Measurements from ENCODE around the gene DDAH2. TPM values are rescaled to one million over a fixed set of nuclear protein-coding genes. Genes with fewer than 3 reads are reported as not detected.

Gene DDAH2
- total RNA-seq, 6 experiments from 2014 or later = 16.3 to 27.5 (median 19.1) TPM

DNA sequence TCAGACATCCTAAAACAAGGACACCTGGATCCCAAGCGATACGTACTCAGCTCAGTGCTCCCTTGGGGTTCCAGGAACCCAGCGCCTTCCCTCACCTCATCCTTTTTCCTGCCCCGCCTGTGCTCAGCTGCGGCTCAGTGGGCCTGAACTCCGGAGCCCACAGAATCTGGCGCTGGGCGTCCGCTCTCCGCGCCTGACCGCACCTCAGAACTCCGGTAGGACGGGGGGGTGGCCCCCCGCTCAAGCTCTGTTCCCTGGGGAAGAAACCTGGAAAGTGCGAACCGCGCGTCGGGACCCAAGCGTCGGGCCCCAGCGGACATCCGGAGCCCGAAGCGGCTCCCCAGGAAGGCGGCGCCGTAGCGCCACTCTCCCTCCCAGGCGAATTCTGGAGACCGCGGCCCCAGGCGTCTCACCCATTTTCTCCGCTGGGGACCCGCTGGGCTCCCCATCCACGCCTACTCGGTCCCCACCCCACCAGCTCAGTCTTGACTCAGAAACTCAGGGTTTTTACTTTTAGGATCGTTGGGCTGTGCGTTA, 47.9 kb downstream of the DDAH2 start:
- Histone ChIP-seq H3K4me3 (peak overlapping the region; percentile 41 to 56 (median 53)), H3K36me3 (no peaks in the 10 kb centered on the region), H3K9me3 (no peaks in the 10 kb centered on the region), H3K4me1 (peaks cover 0 to 16% (median 0%) of the 10 kb centered on the region in 4 donors), H3K27ac (peak overlapping the region; percentile 26 to 64 (median 44)), H3K27me3 (no peaks in the 10 kb centered on the region)
- intact Hi-C loops (cut with DNase I) = loop anchor here (10.0 kb wide), 1 partner anchor 84 kb away; the partner anchor contains the start of gene SAPCD1 (in 2 of the 2)
- peak; percentile 51 to 61 (median 56) for ATAC-seq
- no peak for TF ChIP-seq POLR2A (IDR thresholded peaks at IDR 0.05)
- TF ChIP-seq, protein P1, sequence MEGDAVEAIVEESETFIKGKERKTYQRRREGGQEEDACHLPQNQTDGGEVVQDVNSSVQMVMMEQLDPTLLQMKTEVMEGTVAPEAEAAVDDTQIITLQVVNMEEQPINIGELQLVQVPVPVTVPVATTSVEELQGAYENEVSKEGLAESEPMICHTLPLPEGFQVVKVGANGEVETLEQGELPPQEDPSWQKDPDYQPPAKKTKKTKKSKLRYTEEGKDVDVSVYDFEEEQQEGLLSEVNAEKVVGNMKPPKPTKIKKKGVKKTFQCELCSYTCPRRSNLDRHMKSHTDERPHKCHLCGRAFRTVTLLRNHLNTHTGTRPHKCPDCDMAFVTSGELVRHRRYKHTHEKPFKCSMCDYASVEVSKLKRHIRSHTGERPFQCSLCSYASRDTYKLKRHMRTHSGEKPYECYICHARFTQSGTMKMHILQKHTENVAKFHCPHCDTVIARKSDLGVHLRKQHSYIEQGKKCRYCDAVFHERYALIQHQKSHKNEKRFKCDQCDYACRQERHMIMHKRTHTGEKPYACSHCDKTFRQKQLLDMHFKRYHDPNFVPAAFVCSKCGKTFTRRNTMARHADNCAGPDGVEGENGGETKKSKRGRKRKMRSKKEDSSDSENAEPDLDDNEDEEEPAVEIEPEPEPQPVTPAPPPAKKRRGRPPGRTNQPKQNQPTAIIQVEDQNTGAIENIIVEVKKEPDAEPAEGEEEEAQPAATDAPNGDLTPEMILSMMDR (IDR thresholded peaks at IDR 0.05) = peak in 1 of 4 donors; percentile 14
- DNase-seq = peak in 2 of 3 donors; percentile 57 to 66
- WGBS (ENCODE audit: insufficient coverage, low coverage, low lambda C conversion rate, missing lambda C conversion rate) = 7% methylated on average over 12 of the region's 40 CpGs

GRCh38 chr6:31680226-31681134, 48.6 kb downstream of the DDAH2 start, which contains the start of gene LY6G5C:
Gene LY6G5C, minus strand, starts transcription at chr6:31681067. Its CDS starts 694 bp downstream, at chr6:31680373.
- Histone ChIP-seq H3K27ac (peak within 1 kb of the TSS; percentile 26 to 64 (median 44)), H3K9me3 (no peaks in the 10 kb centered on the region), H3K4me3 (peak within 1 kb of the TSS; percentile 41 to 56 (median 53)), H3K4me1 (peaks cover 0 to 16% (median 0%) of the 10 kb centered on the region in 4 donors), H3K36me3 (no peaks in the 10 kb centered on the region), H3K27me3 (no peaks in the 10 kb centered on the region)
- TF ChIP-seq, protein P1 (IDR thresholded peaks at IDR 0.05) = peak; percentile 67 to 75 (median 72)
- no peak for TF ChIP-seq POLR2A (IDR thresholded peaks at IDR 0.05)
- DNase-seq (peak; percentile 80 to 84 (median 82)), ATAC-seq (peak; percentile 84 to 91 (median 86))
- intact Hi-C loops (cut with DNase I) = loop anchor here (10.0 kb wide), 1 partner anchor 84 kb away; the partner anchor contains the start of gene SAPCD1 (in 2 of the 2)
- WGBS (ENCODE audit: insufficient coverage, low coverage, low lambda C conversion rate, missing lambda C conversion rate) = 14% methylated on average over 17 of the region's 17 CpGs

GRCh38 chr6:31677955-31678354, 51.1 kb downstream of the DDAH2 start:
- WGBS (ENCODE audit: insufficient coverage, low coverage, low lambda C conversion rate, missing lambda C conversion rate) = 64% methylated on average over 7 of the region's 8 CpGs

More at GRCh38 chr6:31677955-31678354, 51.1 kb downstream of the DDAH2 start:
- intact Hi-C loops (cut with DNase I) = loop anchor here in 1 of 2 donors (10.0 kb wide), 1 partner anchor 197 kb away; the partner anchor contains the start of gene SLC44A4
- H3K27ac ChIP-seq = no peak overlapping the region
- no peaks in the 10 kb centered on the region for H3K9me3 ChIP-seq
- H3K4me3 ChIP-seq = no peak overlapping the region
- DNase-seq = no peak
- peaks cover 0 to 1% (median 0%) of the 10 kb centered on the region in 4 donors for H3K36me3 ChIP-seq
- H3K4me1 ChIP-seq = peaks cover 0 to 16% (median 0%) of the 10 kb centered on the region in 4 donors
- no peak for ATAC-seq
- TF ChIP-seq POLR2A (IDR thresholded peaks at IDR 0.05) = no peak
- TF ChIP-seq, protein P1 (IDR thresholded peaks at IDR 0.05) = no peak
- no peaks in the 10 kb centered on the region for H3K27me3 ChIP-seq

Small RNA genes within 50 kb of the gene (microRNA-seq; reads per million reads assigned to microRNA genes)
- gene MIR4646 = 0.64 to 1.4 reads per million in 2 donors

Small RNA genes within 50 kb of the gene (small RNA-seq; reads per million reads assigned to genes)
- gene LY6G6D = 0 reads per million in 2 experiments
- 0 reads per million in 2 experiments for gene MIR4646
- 0 reads per million in 2 experiments for gene MSH5-SAPCD1
- 0 reads per million in 2 experiments for gene RF00019
- gene RNU6-850P = 0 reads per million in 2 experiments
- 0 reads per million in 2 experiments for gene SAPCD1

Other genes starting within 250 kb of the DDAH2 start
- gene MICB, start 231.2 kb downstream of the DDAH2 start, total RNA-seq = 1 to 10 TPM in 4 of 6 experiments, under 1 TPM in 2; 0.48 to 2.0 (median 1.2) TPM
- not detected for gene MCCD1, start 200.3 kb downstream of the DDAH2 start, total RNA-seq
- gene DDX39B, start 187.3 kb downstream of the DDAH2 start, total RNA-seq = 100 to 1,000 TPM in 3 of 6 experiments, 10 to 100 TPM in 3; 85.2 to 145 (median 102) TPM
- gene ATP6V1G2, start 182.7 kb downstream of the DDAH2 start, total RNA-seq = under 1 TPM in 3 of 6 experiments, not detected in 3; 0.29 to 0.43 (median 0.42) TPM
- gene NFKBIL1, start 181.7 kb downstream of the DDAH2 start, total RNA-seq = 10 to 100 TPM in 1 of 6 experiments, 1 to 10 TPM in 5; 7.5 to 10.2 (median 8.3) TPM
- gene LTA, start 157.0 kb downstream of the DDAH2 start, total RNA-seq = under 1 TPM in 1 of 6 experiments, not detected in 5; 0.20 TPM
- gene TNF, start 153.7 kb downstream of the DDAH2 start, total RNA-seq = 1 to 10 TPM in 1 of 6 experiments, under 1 TPM in 1, not detected in 4; 0.15 to 1.0 TPM
- 1 to 10 TPM in 2 of 6 experiments, under 1 TPM in 4; 0.28 to 2.2 (median 0.62) TPM for gene LTB, start 146.9 kb downstream of the DDAH2 start, total RNA-seq
- gene LST1, start 143.0 kb downstream of the DDAH2 start, total RNA-seq = 10 to 100 TPM in 1 of 6 experiments, 1 to 10 TPM in 5; 1.5 to 21.5 (median 6.7) TPM
- gene NCR3, start 136.3 kb downstream of the DDAH2 start, total RNA-seq = under 1 TPM in 3 of 6 experiments, not detected in 3; 0.20 to 0.55 (median 0.46) TPM
- gene AIF1, start 114.1 kb downstream of the DDAH2 start, total RNA-seq = 10 to 100 TPM in 4 of 6 experiments, 1 to 10 TPM in 2; 6.7 to 28.5 (median 13.0) TPM
- 10 to 100 TPM; 34.7 to 59.6 (median 39.4) TPM for gene PRRC2A, start 108.6 kb downstream of the DDAH2 start, total RNA-seq
- 100 to 1,000 TPM; 114 to 196 (median 142) TPM for gene BAG6, start 76.6 kb downstream of the DDAH2 start, total RNA-seq
- 100 to 1,000 TPM; 100 to 182 (median 116) TPM for gene APOM, start 73.4 kb downstream of the DDAH2 start, total RNA-seq
- gene C6orf47, start 68.5 kb downstream of the DDAH2 start, total RNA-seq = 1 to 10 TPM; 6.6 to 8.7 (median 7.6) TPM
- gene GPANK1, start 64.3 kb downstream of the DDAH2 start, total RNA-seq = 10 to 100 TPM in 1 of 6 experiments, 1 to 10 TPM in 5; 6.4 to 10.0 (median 8.0) TPM
- 100 to 1,000 TPM in 2 of 6 experiments, 10 to 100 TPM in 4; 52.5 to 171 (median 64.5) TPM for gene CSNK2B, start 63.2 kb downstream of the DDAH2 start, total RNA-seq
- gene LY6G5B, start 59.3 kb downstream of the DDAH2 start, total RNA-seq = 1 to 10 TPM in 5 of 6 experiments, under 1 TPM in 1; 0.98 to 5.7 (median 2.6) TPM
- gene LY6G5C, start 48.2 kb downstream of the DDAH2 start, total RNA-seq = 1 to 10 TPM in 3 of 6 experiments, under 1 TPM in 3; 0.68 to 1.6 (median 1.2) TPM
- gene ABHD16A, start 26.0 kb downstream of the DDAH2 start, total RNA-seq = 10 to 100 TPM; 29.7 to 34.8 (median 31.2) TPM
- not detected for gene LY6G6F, start 22.4 kb downstream of the DDAH2 start, total RNA-seq
- not detected for gene LY6G6D, start 14.0 kb downstream of the DDAH2 start, total RNA-seq
- not detected for gene LY6G6C, start 7.6 kb downstream of the DDAH2 start, total RNA-seq
- under 1 TPM in 2 of 6 experiments, not detected in 4; 0.33 to 0.56 TPM for gene MPIG6B, start 5.9 kb downstream of the DDAH2 start, total RNA-seq
- gene CLIC1, start 7.2 kb upstream of the DDAH2 start, total RNA-seq = 100 to 1,000 TPM in 1 of 6 experiments, 10 to 100 TPM in 5; 36.7 to 123 (median 62.0) TPM
- 1 to 10 TPM; 3.2 to 8.5 (median 4.3) TPM for gene MSH5, start 10.7 kb upstream of the DDAH2 start, total RNA-seq
- 1 to 10 TPM in 2 of 6 experiments, under 1 TPM in 3, not detected in 1; 0.62 to 1.6 (median 0.90) TPM for gene SAPCD1, start 33.4 kb upstream of the DDAH2 start, total RNA-seq
- 1 to 10 TPM; 1.2 to 5.2 (median 2.7) TPM for gene VWA7, start 48.0 kb upstream of the DDAH2 start, total RNA-seq
- gene VARS1, start 66.5 kb upstream of the DDAH2 start, total RNA-seq = 10 to 100 TPM; 31.0 to 58.1 (median 41.0) TPM
- gene LSM2, start 77.7 kb upstream of the DDAH2 start, total RNA-seq = 10 to 100 TPM; 11.0 to 26.1 (median 11.6) TPM
- 1 to 10 TPM in 1 of 6 experiments, under 1 TPM in 5; 0.37 to 1.2 (median 0.56) TPM for gene HSPA1L, start 86.0 kb upstream of the DDAH2 start, total RNA-seq
- gene HSPA1A, start 86.2 kb upstream of the DDAH2 start, total RNA-seq = 100 to 1,000 TPM in 2 of 6 experiments, 10 to 100 TPM in 4; 73.2 to 442 (median 80.2) TPM
- 100 to 1,000 TPM in 2 of 6 experiments, 10 to 100 TPM in 4; 41.5 to 144 (median 47.5) TPM for gene HSPA1B, start 98.4 kb upstream of the DDAH2 start, total RNA-seq
- gene NEU1, start 133.5 kb upstream of the DDAH2 start, total RNA-seq = 10 to 100 TPM; 20.3 to 44.8 (median 34.1) TPM
- gene SLC44A4, start 149.7 kb upstream of the DDAH2 start, total RNA-seq = under 1 TPM in 2 of 6 experiments, not detected in 4; 0.09 to 0.25 TPM
- gene EHMT2, start 168.4 kb upstream of the DDAH2 start, total RNA-seq = 10 to 100 TPM; 10.7 to 20.1 (median 13.3) TPM
- under 1 TPM in 5 of 6 experiments, not detected in 1; 0.25 to 0.82 (median 0.51) TPM for gene ZBTB12, start 172.8 kb upstream of the DDAH2 start, total RNA-seq
- 100 to 1,000 TPM; 309 to 739 (median 533) TPM for gene C2, start 198.4 kb upstream of the DDAH2 start, total RNA-seq
- gene CFB, start 216.8 kb upstream of the DDAH2 start, total RNA-seq = 1,000 to 10,000 TPM; 1,939 to 4,112 (median 3,131) TPM
- 10 to 100 TPM in 5 of 6 experiments, 1 to 10 TPM in 1; 9.3 to 33.8 (median 18.3) TPM for gene NELFE, start 229.7 kb upstream of the DDAH2 start, total RNA-seq
- gene SKIC2, start 229.9 kb upstream of the DDAH2 start, total RNA-seq = 10 to 100 TPM; 26.3 to 73.1 (median 47.1) TPM
- 10 to 100 TPM in 5 of 6 experiments, 1 to 10 TPM in 1; 9.8 to 14.6 (median 12.1) TPM for gene DXO, start 242.8 kb upstream of the DDAH2 start, total RNA-seq